LNCAP (cell line): ENCODE data around the gene CORO2B.

Experiments
- TF ChIP-seq, protein P1 (sequence below): fragments of 450-650 bp; IDR thresholded peaks from 2 replicates; pipeline ENCODE4 v1.5.1; 2017; ENCODE audit warnings: mild to moderate bottlenecking

The CORO2B gene

GRCh38 chr15:68542348-68542747 is 36.4 kb upstream of the CORO2B start:
- TF ChIP-seq, protein P1, sequence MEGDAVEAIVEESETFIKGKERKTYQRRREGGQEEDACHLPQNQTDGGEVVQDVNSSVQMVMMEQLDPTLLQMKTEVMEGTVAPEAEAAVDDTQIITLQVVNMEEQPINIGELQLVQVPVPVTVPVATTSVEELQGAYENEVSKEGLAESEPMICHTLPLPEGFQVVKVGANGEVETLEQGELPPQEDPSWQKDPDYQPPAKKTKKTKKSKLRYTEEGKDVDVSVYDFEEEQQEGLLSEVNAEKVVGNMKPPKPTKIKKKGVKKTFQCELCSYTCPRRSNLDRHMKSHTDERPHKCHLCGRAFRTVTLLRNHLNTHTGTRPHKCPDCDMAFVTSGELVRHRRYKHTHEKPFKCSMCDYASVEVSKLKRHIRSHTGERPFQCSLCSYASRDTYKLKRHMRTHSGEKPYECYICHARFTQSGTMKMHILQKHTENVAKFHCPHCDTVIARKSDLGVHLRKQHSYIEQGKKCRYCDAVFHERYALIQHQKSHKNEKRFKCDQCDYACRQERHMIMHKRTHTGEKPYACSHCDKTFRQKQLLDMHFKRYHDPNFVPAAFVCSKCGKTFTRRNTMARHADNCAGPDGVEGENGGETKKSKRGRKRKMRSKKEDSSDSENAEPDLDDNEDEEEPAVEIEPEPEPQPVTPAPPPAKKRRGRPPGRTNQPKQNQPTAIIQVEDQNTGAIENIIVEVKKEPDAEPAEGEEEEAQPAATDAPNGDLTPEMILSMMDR, result no peak

- TF ChIP-seq, protein P1, result no peak
Observed at GRCh38 chr15:68542771-68543164, 36.0 kb upstream of the CORO2B start.

DNA sequence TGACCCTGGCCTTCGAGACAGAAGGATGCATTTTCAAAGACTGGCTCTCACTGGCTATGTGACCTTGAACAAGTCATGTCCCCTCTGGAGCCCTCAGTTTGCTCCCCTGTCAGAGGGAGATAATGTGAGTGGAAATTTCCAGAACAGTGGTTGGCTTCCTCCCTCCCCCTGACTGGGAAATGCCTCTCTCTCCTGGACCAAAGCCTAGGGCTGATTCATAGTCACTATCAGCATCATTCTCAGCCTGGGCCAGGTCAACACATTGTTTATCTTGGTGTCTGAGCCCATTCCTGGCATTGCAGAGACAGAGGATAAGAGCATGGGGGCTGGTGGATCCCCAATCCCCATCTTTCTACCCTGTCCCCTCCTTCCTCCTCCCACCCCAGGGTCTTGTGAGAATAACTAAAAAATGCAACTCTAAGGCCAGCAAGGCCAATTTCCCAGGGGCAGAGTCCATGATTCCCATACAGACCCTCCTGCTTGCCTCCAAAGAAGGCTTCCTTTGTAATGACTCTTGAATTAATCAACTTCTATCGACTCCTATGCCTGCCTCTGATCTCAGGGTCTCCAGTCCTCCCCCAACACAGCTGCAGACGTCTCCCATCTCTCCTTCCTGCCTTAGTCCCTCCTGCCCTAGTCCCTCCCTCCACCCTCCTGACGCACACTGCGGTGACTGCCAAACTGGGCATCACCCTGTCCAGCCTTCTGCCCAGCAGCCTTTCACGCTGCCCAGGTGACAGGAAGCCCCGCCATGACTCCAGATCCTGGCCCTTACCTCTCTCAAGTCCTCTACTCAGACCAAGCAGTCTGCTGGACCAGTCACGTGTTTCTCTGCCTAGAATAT is 35.4 kb upstream of the CORO2B start:
- TF ChIP-seq, protein P1, result no peak

- TF ChIP-seq, protein P1, result no peak
Observed at GRCh38 chr15:68546318-68546717, 32.5 kb upstream of the CORO2B start.

DNA sequence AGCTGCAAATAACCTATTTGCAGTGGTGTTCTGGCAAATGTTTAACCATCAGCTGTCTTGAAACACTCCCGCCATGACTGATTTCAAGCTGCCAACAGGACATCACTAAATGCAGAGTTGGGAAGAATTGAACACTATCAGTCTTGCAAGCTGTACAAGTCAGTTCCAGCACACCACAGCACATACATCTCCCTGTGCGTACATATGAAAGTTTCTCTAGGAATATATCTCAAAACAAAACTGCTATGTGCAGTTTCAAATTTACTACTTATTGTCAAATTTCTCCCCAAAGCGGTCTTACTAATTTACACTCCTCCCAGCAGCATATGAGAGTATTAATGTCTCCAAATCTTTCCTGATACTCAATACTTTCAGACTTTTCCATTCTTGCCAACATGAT is 30.4 kb upstream of the CORO2B start:
- TF ChIP-seq, protein P1, result no peak

- TF ChIP-seq, protein P1, result no peak
Observed at GRCh38 chr15:68550004-68550403, 28.8 kb upstream of the CORO2B start.

DNA sequence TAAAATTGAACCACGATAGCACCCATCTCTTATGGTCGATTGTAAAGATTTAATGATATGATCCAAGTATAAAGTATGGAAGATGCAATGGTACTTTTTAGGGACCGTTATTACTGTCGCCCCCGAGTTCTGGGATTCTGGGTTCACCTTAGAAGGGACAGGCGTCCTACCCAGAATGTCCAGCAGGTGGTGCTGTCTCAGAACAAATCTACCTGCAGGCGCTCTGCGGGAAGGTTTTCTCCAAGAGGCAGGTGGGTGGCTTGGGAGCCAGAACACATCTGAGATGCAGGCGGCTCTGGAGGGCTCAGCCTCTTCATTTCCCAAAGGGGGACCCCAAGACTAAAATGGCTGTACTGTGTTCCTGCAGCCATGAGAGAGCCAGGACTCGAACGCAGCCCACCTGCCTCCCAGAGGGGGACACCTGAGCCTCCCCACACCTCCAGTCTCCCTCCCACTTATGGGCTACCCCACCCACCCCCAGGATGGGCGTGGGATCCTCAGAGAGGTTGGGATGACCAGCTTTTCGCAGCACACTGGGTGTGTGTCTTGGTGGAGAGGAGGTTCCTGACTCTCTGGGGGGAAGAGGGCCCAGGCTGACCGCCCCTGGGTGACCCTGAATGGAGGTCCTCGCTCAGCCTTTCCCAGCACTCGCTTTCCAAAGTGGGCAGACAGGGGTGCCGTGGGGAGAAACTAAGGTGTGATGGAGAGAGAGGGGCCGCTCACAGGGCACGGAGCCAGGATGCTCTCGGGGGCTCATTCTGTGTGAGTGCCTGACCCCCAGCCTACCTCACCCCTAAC is 28.1 kb upstream of the CORO2B start:
- TF ChIP-seq, protein P1, result peak; percentile 92
